ENCODE data around the gene STMN1. TPM values are rescaled to one million over a fixed set of nuclear protein-coding genes. Genes with fewer than 3 reads are reported as not detected.
A peak's percentile ranks its signal among the peaks of the same experiment; 100 is the strongest.

Gene STMN1
- total RNA-seq, 1 donor from 2014 or later = 91.8 TPM

GRCh38 chr1:25879675-25880074 lies 26.5 kb downstream of the STMN1 start:
- no peak for DNase-seq (ENCODE audit: extremely low spot score in 2 of 2)
- intact Hi-C loops (cut with DNase I) = no loop called here
- Histone ChIP-seq H3K9me3 (no peaks in the 10 kb centered on the region), H3K27ac (no peak overlapping the region), H3K36me3 (no peaks in the 10 kb centered on the region), H3K4me1 (peaks cover 15% of the 10 kb centered on the region), H3K27me3 (no peaks in the 10 kb centered on the region), H3K4me3 (no peak overlapping the region)
- TF ChIP-seq POLR2A (IDR thresholded peaks at IDR 0.05) = no peak

GRCh38 chr1:25878690-25879089 lies 27.5 kb downstream of the STMN1 start:
- H3K27me3 ChIP-seq = no peaks in the 10 kb centered on the region
- peaks cover 25% of the 10 kb centered on the region for H3K4me1 ChIP-seq
- intact Hi-C loops (cut with DNase I) = no loop called here
- H3K9me3 ChIP-seq = no peaks in the 10 kb centered on the region
- no peaks in the 10 kb centered on the region for H3K36me3 ChIP-seq
- H3K4me3 ChIP-seq = no peak overlapping the region
- TF ChIP-seq POLR2AphosphoS5 (IDR thresholded peaks at IDR 0.05; ENCODE audit: insufficient read depth in 1 of 2, low read depth in 1 of 2) (peak in 1 of 2 donors; percentile 46), POLR2A (IDR thresholded peaks at IDR 0.05) (no peak), CTCF (IDR thresholded peaks at IDR 0.05) (no peak)
- no peak for DNase-seq (ENCODE audit: extremely low spot score in 2 of 2)
- H3K27ac ChIP-seq = no peak overlapping the region

- no peak overlapping the region for H3K27ac ChIP-seq
- TF ChIP-seq CTCF (IDR thresholded peaks at IDR 0.05) = no peak
- TF ChIP-seq POLR2AphosphoS5 (IDR thresholded peaks at IDR 0.05; ENCODE audit: insufficient read depth in 1 of 2, low read depth in 1 of 2) = no peak
- TF ChIP-seq POLR2A (IDR thresholded peaks at IDR 0.05) = no peak
- H3K36me3 ChIP-seq = no peaks in the 10 kb centered on the region
- no peaks in the 10 kb centered on the region for H3K9me3 ChIP-seq
- no peaks in the 10 kb centered on the region for H3K27me3 ChIP-seq
- no peak overlapping the region for H3K4me3 ChIP-seq
- H3K4me1 ChIP-seq = peaks cover 40% of the 10 kb centered on the region
- no peak for DNase-seq (ENCODE audit: extremely low spot score in 2 of 2)
- intact Hi-C loops (cut with DNase I) = no loop called here
These were observed 29.1 kb downstream of the STMN1 start for GRCh38 chr1:25877155-25877554.

- no peaks in the 10 kb centered on the region for H3K9me3 ChIP-seq
- TF ChIP-seq CTCF (IDR thresholded peaks at IDR 0.05) = no peak
- no peak for TF ChIP-seq POLR2A (IDR thresholded peaks at IDR 0.05)
- no peak for TF ChIP-seq POLR2AphosphoS5 (IDR thresholded peaks at IDR 0.05; ENCODE audit: insufficient read depth in 1 of 2, low read depth in 1 of 2)
- H3K27me3 ChIP-seq = no peaks in the 10 kb centered on the region
- intact Hi-C loops (cut with DNase I) = no loop called here
- H3K4me1 ChIP-seq = peaks cover 45% of the 10 kb centered on the region
- H3K4me3 ChIP-seq = no peak overlapping the region
- H3K36me3 ChIP-seq = no peaks in the 10 kb centered on the region
- peak overlapping the region; percentile 85 for H3K27ac ChIP-seq
- DNase-seq (ENCODE audit: extremely low spot score in 2 of 2) = no peak
These were observed 29.5 kb downstream of the STMN1 start for GRCh38 chr1:25876693-25877077.

GRCh38 chr1:25875856-25876692 lies 30.1 kb downstream of the STMN1 start:
- H3K4me3 ChIP-seq = peak overlapping the region; percentile 69 to 71
- DNase-seq (ENCODE audit: extremely low spot score in 2 of 2) = no peak
- intact Hi-C loops (cut with DNase I) = no loop called here
- H3K36me3 ChIP-seq = no peaks in the 10 kb centered on the region
- peaks cover 51% of the 10 kb centered on the region for H3K4me1 ChIP-seq
- no peaks in the 10 kb centered on the region for H3K9me3 ChIP-seq
- TF ChIP-seq POLR2AphosphoS5 (IDR thresholded peaks at IDR 0.05; ENCODE audit: insufficient read depth in 1 of 2, low read depth in 1 of 2) (peak in 1 of 2 donors; percentile 1), POLR2A (IDR thresholded peaks at IDR 0.05) (no peak), CTCF (IDR thresholded peaks at IDR 0.05) (no peak)
- H3K27ac ChIP-seq = peak overlapping the region; percentile 85
- no peaks in the 10 kb centered on the region for H3K27me3 ChIP-seq
